DMS79 (cell line): ENCODE measurements around the gene TMEM52.
"Not testable (repeated sequence)": the region's sequence is repeated elsewhere in the genome, so short reads cannot be mapped to it uniquely, and the experiment has no call there.

ENCODE experiments used
- DNase-seq: peaks from one replicate; lab custom pipeline; 2025; lab: John Stamatoyannopoulos, UW

The TMEM52 gene

DNA sequence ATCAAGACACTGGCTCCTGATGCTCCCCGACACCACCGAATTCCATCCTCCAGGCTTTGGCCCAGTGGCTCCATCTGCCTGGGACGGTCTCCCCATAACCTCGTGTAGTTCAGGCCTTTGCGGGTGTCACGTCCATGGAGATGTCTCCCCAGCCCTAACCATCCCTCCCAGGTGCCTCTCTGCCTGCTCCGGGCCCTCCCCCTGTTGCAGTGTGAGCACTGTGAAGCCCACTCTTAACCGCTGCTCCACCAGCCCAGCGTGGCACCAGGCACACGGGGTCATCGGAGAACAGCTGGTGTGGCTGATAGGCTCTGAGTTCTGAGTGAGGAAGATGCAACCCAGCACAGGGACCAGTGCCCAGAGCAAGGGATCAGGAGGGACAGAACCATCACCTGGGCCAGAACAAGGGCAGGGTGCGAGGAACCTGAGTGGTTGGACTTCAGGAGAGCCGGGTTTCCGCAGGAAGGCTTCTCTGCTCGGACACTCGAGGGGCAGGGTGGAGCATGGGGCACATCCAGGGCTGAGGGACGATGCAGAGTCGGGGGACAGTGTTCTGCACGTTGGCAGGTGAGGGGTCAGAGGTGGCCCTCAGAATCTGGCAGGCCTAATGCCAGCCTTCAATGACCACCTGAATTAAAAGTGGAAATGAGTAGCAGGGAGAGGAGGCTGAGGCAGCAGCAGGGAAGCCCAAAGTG is 25.6 kb downstream of the TMEM52 start:
- DNase-seq = no peak

DNA sequence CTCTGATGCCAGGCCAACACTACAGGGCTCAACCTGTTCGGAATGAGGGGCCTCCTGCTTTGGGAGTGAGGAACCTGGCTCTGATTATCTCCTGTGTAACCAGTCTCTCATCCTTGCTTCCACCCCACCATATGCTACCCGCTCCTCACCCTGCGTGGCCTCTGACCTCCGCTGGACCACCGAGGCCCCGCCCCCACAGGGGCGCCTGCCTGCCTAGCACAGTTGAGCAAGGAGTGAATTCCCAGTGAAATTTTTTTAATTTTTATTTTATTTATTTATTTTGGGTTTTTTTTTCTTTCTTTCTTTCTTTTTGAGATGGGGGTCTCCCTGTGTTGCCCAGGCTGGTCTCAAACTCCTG is 26.3 kb downstream of the TMEM52 start:
- DNase-seq = no peak

DNA sequence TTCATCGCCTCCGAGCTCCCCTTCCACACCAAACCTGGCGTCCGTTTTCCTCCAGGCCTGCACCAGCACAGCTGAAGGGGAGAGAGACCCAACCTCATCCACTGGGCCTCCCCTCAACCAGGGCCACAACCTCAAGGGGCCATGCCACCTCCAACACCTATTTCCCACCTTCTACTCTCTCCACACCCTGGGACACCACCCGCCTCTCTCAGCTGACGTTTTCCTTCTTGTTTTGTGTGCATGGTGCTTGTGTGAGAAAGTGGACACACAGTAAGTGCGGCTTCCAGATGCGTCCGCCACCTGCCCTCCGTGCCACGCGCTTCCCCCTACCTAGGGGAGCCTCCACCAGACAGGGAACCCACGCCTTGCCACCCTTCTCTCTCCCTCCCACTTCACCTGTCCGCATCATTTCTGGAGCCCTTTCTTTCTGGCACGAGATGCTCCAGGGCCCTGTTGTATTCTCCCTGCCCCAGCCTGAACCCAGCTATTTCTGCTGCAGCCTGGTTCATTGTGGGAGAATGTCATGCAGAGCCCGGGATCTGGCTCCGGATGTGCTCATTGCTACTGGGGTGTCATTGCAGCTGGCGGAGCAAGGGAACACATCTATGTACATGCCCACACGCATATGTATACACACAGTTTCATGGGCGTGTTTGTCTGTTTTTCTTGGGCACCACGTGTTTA is 26.9 kb downstream of the TMEM52 start:
- DNase-seq = no peak

DNA sequence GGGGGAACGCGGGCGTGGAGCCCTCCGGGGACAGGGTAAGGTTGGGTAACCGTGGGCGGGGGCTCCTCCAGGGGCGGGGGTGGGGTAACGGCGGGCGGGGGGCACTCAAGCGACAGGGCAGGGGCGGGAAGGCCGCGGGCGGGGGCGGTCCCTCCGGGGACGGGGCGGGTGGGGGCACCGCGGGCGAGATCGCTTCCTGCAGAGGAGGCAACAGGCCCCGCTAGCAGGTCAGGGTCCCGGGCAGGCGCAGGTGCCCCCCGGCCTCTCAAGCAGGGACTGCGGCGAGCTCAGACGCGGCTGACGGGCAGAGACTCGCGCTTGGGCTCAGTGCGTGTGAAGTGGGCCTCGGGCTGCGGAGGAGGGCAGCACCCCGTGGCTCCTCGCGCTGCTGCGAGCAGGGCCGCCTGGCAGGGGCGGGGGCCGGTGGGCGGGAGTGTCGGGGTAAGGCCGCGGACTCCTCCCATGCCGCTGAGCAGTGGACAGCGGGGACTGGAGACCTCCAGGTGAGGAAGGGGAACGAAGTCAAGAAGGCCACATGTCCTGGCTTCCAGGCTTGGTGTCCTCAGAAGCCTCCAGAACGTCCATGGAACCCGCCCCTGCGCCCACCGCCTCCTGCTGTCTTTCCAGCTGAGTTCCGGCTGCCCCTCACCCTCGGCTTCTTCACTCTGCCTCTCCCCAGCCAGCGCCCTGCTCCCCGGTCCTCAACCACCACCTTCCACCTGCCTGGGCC is 27.6 kb downstream of the TMEM52 start:
- peak; percentile 57 for DNase-seq

DNA sequence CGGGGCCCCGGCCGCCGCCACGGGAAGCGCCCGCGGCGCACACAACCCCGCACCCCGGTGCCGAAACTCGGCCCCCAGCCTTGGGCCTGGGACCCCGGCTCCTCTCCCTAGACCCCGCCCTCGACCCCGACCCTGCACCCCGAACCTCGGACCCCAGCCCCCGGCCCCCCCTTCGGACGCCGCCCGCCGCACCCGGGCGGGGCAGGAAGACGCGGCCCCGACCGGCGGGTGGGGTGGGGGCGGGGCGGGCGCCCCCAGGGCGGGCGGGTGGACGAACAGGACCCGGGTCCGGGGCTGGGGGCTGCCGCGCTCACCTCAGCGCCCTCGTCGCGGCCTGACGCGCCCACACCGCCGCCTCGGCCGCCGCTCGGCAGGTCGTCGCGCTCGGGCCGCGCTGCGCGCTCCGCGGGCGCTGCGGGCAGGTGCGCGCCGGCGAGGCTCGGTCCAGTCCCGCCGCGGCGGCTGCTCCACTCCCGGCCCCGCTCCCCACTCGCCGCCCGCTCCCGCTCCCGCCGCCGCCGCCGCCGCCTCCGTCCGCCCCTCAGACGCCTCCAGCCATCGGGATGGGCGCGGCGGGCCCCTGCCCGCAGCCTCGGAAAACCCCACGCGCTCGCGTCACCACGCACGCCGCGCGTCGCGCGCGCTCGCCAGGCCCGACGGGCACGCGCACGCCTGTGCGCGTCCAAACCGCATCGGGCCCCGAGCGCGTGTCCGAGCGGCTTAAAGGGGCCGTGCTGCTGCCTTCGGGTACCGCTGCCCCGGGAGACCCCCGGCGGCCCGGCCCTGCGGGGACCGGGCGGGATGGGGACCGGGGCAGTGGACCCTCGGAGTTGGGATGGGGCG is 28.4 kb downstream of the TMEM52 start, which contains the start of gene GNB1:
Gene GNB1 (minus strand): TSS at position 582 of the 843 bp plus-strand sequence. CDS start 65,634 bp downstream, outside the sequence.
- DNase-seq = peak; percentile 57

DNA sequence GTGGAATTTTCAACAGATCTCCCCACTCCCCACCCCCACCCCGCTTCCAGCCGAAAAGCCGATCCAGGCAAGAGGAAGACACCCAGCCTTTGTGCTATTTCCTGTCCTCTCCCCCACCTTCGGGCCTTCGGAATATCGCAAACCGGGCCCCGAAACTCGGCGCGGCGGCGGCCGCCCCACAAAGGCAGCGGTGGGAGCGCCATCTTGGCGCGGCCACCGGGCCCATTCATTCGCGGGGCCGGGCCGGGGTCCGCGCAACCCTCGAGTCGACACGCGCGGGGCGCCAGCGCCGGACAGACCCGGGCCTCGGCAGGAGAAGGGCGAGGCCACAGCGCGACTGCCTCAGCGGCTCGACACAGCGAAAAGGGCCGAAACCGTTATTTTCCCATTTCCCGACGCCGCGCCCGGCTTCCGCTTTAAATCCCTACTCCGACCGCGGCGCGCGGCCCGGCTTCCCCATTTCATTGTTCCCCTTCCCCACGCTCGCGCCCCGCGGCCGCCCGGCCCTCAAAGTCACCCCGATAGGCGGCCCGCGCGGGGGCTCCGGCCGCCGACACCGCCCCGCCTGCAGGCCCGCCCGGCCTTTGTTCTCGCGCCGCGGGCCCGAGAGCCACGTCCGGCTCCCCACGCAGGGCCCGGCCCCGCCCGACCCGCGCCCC is 29.1 kb downstream of the TMEM52 start:
- peak; percentile 17 for DNase-seq

DNA sequence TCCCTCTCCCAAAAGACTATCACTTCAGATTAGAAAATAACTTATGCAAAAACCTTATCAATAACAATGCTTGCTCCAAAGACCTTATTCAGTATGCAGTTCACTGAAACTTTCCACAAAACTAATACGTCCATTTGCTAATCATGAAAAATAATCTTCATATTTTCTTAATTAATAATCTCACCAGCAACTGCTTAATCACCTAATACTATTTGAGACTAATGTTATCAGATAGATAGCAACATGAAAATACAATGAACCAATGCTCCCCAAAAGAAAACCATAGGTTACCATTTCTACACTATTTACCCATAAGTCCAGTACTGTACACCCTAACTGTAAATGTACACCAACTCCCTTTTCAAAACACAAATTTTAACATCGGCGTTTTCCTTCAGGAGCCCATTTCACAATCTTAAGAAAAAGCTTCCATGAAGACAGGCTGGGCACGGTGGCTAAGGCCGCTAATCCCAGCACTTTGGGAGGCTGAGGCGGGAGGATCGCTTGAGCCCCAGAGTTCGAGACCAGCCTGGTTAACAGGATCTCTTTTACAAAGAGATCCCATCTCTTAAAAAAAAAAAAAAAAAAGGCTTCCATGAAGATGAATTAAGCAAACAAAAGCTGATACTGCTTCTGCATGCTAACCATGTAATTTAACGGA is 29.9 kb downstream of the TMEM52 start:
- DNase-seq = no peak

DNA sequence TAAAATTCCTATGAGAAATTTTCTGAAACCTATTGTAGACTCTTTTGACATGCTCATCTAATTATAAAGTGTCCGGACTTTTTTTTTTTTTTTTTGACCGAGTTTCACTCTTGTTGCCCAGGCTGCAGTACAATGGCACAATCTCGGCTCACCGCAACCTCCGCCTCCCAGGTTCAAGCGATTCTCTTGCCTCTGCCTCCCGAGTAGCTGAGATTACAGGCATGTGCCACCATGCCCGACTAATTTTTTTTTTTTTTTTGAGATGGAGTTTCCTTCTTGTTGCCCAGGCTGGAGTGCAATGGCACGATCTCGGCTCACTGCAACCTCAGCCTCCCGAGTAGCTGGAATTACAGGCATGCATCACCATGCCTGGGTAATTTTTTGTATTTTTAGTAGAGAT is 35.2 kb downstream of the TMEM52 start:
- DNase-seq = not testable (repeated sequence)

DNA sequence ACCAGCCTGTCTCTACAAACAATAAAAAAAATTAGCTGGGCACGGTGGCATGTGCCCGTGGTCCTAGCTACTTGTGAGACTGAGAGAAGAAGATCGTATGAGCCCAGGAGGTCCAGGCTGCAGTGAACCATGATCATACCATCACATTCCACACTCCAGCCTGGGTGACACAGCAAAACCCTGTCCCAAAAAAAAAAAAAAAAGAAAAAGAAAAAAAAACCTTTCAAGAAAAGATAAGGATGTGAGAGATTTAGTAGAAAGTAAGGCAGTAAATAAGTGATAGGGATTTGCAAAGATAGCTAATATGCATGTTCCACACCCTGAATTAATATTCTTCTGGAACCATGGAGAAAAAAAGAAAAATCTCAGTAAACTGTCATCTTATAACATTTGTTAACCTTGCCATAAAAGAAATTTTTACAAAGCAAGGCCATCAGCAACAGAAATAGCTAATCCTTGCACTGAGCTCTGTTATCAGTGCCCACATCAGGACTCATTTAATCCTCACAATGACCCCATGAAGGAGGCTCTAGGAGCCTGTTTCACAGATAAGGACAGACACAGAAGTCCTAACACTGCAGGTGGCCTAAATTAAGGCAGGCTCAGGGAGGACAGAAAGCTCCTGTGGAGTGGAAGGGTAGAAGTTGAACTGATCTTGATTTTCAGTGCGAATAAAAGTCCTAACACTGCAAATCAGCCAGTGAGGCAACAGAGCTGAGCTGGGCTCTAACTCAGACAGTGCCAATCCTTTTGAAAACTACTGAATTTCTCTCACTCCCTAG is 35.8 kb downstream of the TMEM52 start:
- DNase-seq = no peak

DNA sequence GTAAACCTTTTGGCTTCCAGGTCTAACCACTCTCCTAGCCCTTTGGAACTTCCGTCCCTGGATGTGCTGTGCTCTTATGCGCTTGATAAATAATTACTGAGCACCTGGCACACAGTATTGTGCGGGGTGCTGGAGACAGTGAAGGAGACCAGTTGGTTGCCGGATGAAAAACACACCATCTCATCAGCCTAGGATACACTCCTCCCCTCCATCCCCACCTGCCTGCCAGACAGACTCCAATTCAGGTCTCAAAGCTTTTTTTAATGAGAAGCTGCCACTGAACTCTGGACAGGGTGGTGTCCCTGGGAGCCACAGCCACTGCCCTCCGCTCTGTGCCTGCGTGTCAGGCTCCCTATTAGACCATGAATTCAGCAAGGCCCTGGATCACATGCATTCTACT is 37.4 kb downstream of the TMEM52 start:
- no peak for DNase-seq

DNA sequence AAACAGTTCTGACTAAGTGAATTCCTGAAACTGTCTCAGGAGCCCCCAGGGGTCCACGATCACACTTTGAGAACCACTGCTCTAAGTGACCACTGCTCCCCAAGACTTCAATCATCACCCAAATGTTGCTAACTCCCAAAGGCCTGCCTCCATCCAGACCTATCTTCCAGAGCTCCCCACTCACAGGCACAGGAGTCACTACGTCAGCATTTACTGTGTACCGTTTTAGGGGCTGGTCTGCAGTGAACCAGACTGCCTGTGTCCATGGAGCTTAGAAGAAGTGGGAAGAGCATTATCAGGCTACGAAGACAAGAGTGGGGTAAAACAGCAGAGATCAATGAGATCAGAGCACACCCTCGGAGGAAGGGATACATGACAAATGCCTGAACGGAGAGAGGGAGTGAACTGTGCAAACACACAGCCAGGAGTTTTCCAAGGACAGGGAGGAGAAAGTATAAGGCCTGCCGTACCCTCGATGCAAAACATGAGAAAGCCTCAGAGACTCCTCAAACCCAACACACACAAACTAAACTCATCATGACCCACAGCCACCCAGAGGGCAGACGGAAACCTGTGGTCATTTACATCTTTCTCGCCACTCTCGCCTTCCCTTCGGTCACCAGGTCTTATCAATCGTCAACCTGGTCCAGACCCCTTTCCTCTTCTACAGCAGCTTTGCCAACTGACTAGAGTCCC is 38.3 kb downstream of the TMEM52 start:
- no peak for DNase-seq

DNA sequence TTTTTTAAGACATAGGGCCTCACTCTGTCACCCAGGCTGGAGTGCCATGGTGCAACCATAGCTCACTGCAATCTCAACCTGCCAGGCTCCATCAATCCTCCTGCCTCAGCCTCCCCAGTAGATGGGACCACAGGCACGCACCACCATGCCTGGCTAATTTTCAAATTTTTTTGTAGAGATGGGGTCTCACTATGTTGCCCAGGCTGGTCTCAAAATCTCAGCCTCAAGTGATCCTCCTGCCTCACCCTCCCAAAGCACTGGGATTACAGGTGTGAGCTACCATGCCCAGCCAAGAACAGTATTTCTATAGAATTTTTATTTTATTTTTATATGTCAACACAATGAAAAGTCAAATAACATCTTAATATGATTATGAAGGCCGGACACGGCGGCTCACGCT is 39.1 kb downstream of the TMEM52 start:
- DNase-seq = no peak

DNA sequence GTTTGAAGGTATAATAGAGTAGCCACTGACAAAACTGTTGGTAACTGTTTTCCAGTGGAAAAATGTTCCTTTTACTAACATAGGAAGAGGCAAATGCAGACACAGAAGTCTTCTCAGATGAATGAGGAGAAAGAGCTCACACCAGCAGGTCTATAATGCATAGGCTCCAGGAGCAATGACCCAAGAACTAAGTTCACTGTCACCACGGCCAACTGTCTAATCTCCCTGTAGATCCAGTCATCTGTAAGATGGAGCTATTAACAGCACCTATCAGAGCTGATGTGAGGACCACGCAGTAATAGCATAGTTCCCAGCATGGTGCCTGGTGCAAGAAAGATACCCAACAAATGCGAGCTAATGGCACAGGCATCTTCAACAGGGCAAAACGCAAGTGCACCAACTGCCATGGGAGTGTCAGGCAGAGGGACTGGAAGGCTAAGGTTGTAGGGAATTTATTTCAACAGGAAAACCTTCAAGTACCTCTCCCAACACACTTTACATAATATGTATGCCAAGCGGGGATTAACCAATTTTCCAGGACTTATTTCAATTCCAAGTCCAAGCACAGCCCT is 41.1 kb downstream of the TMEM52 start:
- DNase-seq = no peak

DNA sequence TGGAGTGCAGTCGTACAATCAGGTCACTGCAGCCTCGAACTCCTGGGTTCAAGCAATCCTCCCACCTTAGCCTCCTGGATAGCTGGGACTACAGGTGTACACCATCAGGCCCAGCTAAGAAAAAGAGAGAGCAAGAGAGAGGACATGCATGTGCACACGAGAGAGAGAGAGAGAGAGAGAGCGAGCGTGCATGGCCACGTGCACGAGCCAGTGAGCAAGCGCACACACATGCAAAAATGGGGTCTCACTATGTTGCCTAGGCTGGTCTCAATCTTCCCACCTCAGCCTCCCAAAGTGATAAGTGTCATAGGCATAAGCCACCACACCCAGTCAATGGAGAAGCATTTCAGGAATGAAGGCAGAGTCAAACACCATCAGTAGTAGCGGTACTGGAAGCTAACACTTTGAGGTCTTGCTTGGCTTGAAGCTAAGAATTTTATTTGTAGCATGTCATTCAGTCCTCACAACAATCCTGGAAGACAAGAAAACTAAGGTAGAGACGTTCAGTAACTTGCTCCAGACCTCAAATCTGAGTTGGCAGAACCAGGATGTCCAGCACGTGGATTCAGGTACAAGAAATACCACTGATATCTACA is 42.6 kb downstream of the TMEM52 start:
- DNase-seq = no peak

DNA sequence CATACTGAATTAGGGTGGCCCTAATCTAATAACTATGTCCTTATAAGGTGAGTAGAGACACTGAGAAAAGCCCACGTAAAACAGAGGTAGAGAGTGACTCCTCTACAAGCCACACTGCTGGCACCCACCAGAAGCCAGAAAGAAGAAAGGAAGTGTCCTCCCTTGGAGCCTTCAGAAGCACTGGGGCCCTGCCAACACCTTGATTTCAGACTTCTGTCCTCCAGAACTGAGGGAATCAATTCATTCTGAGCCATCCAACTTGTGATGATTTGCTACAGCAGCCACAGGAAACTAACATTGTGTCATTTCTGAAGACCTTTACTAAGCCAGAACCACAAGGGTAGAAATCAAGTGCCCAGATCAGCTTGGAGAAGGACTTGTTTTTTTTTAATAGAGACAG is 43.1 kb downstream of the TMEM52 start:
- no peak for DNase-seq

DNA sequence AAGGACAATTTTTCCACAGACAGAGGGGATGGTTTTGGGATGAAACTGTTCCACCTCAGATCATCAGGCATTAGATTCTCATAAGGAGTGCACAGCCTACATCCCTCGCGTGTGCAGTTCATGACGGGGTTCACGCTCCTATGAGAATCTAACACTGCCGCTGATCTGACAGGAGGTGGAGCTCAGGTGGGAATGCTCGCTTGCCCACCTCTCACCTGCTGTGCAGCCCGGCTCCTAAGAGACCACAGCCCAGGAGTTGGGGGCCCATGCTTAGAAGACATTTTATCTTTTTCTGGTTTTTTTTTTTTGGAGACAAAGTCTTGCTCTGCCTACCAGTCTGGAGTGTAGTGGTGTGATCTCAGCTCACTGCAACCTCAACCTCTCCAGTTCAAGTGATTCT is 44.2 kb downstream of the TMEM52 start:
- no peak for DNase-seq

DNA sequence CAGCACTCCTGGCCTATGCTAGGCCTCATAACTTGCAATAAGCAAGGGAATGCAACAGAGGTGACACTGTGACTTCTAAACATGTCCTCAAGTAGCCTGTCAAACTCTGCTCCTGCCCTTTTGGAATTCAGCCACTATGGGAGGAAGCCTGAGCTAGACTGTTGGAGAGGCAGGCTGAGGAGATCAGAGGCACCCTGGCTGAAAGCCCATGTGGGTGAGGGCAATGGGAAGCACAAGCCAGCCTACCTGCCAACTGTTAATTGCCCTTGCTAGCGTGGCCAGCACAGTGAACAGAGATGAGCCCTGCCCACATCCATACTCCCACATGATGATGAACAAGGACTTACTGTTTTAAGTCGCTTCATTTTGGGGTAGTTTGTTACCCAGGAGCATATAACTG is 45.9 kb downstream of the TMEM52 start:
- no peak for DNase-seq

DNA sequence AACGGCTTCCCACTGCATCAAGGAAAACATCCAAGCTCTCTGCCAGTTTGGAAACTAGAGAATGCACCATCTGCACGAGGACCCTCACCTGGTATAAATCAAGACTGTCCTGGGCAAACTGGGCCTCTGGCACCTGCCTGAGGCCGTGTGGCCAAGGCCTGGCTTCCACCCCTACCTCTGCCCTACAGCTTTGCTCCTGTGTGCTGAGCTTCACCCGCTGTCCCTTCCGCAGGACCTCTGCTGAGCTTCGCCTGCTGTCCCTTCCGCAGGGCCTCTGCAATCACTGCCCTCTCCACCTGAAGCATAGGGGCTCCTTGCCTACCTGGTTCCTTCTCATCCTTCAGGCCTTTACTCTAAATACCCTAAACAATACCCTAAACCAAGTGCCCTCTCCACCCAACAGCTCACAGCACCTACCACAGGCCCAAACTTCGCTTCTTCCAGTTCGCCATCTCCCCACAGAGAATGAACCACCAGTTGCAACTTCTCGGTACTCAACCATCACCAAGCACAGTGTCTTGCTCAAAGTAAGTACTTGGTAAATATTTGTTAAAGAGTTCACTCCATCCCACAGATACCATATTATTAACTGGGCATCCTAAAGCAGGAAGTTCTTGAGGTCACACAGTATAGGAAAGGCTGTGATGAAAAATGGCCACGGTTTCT is 46.6 kb downstream of the TMEM52 start:
- DNase-seq = no peak
